ENCODE measurements around the gene PSIP1.

Gene PSIP1

DNA sequence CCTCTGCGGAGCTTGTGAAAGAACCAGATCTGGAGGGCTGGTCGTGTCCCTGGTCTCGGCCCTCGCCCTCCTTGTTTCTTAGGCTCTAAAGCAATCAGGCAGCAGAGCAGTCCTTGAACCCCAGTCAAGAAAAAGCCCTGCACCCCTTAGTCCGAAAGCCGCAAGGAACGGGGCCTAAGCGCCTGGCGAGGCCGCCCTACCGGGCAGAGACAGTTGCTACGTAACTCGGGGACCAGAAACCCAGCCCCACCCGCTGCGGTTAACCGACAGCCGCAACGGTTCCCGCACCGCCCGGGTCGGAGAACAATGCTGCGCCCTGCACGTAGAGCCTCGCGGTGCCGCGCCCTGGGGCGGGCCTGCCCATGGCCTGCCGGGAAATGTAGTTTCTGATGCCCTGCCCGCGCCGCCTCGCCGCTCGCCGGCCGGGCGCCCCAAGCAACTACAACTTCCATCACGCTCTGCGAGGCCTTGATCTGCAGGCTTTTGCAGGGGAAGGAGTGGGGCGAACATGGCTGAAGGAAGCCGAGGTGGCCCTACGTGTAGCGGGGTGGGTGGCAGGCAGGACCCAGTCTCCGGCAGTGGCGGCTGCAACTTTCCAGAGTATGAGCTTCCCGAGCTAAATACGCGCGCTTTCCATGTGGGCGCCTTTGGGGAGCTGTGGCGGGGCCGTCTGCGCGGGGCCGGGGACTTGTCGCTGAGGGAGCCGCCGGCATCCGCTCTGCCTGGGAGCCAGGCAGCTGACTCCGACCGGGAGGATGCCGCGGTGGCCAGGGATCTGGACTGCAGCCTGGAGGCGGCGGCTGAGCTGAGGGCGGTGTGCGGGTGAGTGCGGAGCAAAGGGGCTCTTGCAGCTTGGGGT, 88.2 kb downstream of the PSIP1 start, which contains the start of gene SNAPC3 (continued):
- TF ChIP-seq ZNF624 (tag by site-specific recombination; IDR thresholded peaks at IDR 0.05) = no peak
- TF ChIP-seq, protein P1, sequence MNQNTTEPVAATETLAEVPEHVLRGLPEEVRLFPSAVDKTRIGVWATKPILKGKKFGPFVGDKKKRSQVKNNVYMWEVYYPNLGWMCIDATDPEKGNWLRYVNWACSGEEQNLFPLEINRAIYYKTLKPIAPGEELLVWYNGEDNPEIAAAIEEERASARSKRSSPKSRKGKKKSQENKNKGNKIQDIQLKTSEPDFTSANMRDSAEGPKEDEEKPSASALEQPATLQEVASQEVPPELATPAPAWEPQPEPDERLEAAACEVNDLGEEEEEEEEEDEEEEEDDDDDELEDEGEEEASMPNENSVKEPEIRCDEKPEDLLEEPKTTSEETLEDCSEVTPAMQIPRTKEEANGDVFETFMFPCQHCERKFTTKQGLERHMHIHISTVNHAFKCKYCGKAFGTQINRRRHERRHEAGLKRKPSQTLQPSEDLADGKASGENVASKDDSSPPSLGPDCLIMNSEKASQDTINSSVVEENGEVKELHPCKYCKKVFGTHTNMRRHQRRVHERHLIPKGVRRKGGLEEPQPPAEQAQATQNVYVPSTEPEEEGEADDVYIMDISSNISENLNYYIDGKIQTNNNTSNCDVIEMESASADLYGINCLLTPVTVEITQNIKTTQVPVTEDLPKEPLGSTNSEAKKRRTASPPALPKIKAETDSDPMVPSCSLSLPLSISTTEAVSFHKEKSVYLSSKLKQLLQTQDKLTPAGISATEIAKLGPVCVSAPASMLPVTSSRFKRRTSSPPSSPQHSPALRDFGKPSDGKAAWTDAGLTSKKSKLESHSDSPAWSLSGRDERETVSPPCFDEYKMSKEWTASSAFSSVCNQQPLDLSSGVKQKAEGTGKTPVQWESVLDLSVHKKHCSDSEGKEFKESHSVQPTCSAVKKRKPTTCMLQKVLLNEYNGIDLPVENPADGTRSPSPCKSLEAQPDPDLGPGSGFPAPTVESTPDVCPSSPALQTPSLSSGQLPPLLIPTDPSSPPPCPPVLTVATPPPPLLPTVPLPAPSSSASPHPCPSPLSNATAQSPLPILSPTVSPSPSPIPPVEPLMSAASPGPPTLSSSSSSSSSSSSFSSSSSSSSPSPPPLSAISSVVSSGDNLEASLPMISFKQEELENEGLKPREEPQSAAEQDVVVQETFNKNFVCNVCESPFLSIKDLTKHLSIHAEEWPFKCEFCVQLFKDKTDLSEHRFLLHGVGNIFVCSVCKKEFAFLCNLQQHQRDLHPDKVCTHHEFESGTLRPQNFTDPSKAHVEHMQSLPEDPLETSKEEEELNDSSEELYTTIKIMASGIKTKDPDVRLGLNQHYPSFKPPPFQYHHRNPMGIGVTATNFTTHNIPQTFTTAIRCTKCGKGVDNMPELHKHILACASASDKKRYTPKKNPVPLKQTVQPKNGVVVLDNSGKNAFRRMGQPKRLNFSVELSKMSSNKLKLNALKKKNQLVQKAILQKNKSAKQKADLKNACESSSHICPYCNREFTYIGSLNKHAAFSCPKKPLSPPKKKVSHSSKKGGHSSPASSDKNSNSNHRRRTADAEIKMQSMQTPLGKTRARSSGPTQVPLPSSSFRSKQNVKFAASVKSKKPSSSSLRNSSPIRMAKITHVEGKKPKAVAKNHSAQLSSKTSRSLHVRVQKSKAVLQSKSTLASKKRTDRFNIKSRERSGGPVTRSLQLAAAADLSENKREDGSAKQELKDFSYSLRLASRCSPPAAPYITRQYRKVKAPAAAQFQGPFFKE (tag by site-specific recombination; IDR thresholded peaks at IDR 0.05; ENCODE audit: borderline replicate concordance) = no peak
- TF ChIP-seq WT1 (tag by site-specific recombination; IDR thresholded peaks at IDR 0.05) = no peak
- TF ChIP-seq, protein P2, sequence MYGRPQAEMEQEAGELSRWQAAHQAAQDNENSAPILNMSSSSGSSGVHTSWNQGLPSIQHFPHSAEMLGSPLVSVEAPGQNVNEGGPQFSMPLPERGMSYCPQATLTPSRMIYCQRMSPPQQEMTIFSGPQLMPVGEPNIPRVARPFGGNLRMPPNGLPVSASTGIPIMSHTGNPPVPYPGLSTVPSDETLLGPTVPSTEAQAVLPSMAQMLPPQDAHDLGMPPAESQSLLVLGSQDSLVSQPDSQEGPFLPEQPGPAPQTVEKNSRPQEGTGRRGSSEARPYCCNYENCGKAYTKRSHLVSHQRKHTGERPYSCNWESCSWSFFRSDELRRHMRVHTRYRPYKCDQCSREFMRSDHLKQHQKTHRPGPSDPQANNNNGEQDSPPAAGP (tag by site-specific recombination; IDR thresholded peaks at IDR 0.05) = peak; percentile 61; the same call in 1 of the 2 replicates
- no peak for TF ChIP-seq SCRT1 (tag by site-specific recombination; IDR thresholded peaks at IDR 0.05; ENCODE audit: borderline replicate concordance)
- TF ChIP-seq, protein P3, sequence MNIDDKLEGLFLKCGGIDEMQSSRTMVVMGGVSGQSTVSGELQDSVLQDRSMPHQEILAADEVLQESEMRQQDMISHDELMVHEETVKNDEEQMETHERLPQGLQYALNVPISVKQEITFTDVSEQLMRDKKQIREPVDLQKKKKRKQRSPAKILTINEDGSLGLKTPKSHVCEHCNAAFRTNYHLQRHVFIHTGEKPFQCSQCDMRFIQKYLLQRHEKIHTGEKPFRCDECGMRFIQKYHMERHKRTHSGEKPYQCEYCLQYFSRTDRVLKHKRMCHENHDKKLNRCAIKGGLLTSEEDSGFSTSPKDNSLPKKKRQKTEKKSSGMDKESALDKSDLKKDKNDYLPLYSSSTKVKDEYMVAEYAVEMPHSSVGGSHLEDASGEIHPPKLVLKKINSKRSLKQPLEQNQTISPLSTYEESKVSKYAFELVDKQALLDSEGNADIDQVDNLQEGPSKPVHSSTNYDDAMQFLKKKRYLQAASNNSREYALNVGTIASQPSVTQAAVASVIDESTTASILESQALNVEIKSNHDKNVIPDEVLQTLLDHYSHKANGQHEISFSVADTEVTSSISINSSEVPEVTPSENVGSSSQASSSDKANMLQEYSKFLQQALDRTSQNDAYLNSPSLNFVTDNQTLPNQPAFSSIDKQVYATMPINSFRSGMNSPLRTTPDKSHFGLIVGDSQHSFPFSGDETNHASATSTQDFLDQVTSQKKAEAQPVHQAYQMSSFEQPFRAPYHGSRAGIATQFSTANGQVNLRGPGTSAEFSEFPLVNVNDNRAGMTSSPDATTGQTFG (tag by site-specific recombination; IDR thresholded peaks at IDR 0.05; ENCODE audit: borderline replicate concordance) = no peak
- no peak for TF ChIP-seq ZNF146 (tag by site-specific recombination; IDR thresholded peaks at IDR 0.05)
- TF ChIP-seq ZNF311 (tag by site-specific recombination; IDR thresholded peaks at IDR 0.05; ENCODE audit: borderline replicate concordance) = no peak
- TF ChIP-seq ZNF560 (tag by site-specific recombination; IDR thresholded peaks at IDR 0.05; ENCODE audit: borderline replicate concordance) = no peak
- no peak for TF ChIP-seq GLI4 (tag by site-specific recombination; IDR thresholded peaks at IDR 0.05)
- TF ChIP-seq ZNF24 (tag by site-specific recombination; IDR thresholded peaks at IDR 0.05) = no peak
- TF ChIP-seq OSR2 (tag by site-specific recombination; IDR thresholded peaks at IDR 0.05) = no peak
- no peak for TF ChIP-seq ZNF140 (tag by site-specific recombination; IDR thresholded peaks at IDR 0.05)
- TF ChIP-seq ZNF404 (tag by site-specific recombination; IDR thresholded peaks at IDR 0.05) = no peak
- no peak for TF ChIP-seq RBAK (tag by site-specific recombination; IDR thresholded peaks at IDR 0.05)
- TF ChIP-seq, protein P4, sequence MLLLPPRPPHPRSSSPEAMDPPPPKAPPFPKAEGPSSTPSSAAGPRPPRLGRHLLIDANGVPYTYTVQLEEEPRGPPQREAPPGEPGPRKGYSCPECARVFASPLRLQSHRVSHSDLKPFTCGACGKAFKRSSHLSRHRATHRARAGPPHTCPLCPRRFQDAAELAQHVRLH (tag by site-specific recombination; IDR thresholded peaks at IDR 0.05) = no peak
- TF ChIP-seq ZNF473 (tag by site-specific recombination; IDR thresholded peaks at IDR 0.05) = no peak
- TF ChIP-seq TCF7L2 (IDR thresholded peaks at IDR 0.05; ENCODE audit: borderline replicate concordance, low read depth, low read length) = peak; percentile 50; the same call in 1 of the 2 replicates
- TF ChIP-seq KLF8 (tag by site-specific recombination; IDR thresholded peaks at IDR 0.05) = peak; percentile 98
- no peak for TF ChIP-seq ZNF221 (tag by site-specific recombination; IDR thresholded peaks at IDR 0.05; ENCODE audit: borderline replicate concordance)
- TF ChIP-seq, protein P5, sequence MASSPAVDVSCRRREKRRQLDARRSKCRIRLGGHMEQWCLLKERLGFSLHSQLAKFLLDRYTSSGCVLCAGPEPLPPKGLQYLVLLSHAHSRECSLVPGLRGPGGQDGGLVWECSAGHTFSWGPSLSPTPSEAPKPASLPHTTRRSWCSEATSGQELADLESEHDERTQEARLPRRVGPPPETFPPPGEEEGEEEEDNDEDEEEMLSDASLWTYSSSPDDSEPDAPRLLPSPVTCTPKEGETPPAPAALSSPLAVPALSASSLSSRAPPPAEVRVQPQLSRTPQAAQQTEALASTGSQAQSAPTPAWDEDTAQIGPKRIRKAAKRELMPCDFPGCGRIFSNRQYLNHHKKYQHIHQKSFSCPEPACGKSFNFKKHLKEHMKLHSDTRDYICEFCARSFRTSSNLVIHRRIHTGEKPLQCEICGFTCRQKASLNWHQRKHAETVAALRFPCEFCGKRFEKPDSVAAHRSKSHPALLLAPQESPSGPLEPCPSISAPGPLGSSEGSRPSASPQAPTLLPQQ (tag by site-specific recombination; IDR thresholded peaks at IDR 0.05) = 0 out of 2 replicates have a peak, but pooled peaks have one; percentile 27
- TF ChIP-seq ZNF138 (tag by site-specific recombination; IDR thresholded peaks at IDR 0.05; ENCODE audit: borderline replicate concordance) = no peak
- no peak for TF ChIP-seq ZNF792 (tag by site-specific recombination; IDR thresholded peaks at IDR 0.05)
- TF ChIP-seq KLF16 (tag by site-specific recombination; IDR thresholded peaks at IDR 0.05) = no peak
- no peak for TF ChIP-seq ZNF426 (tag by site-specific recombination; IDR thresholded peaks at IDR 0.05)
- TF ChIP-seq, protein P6, sequence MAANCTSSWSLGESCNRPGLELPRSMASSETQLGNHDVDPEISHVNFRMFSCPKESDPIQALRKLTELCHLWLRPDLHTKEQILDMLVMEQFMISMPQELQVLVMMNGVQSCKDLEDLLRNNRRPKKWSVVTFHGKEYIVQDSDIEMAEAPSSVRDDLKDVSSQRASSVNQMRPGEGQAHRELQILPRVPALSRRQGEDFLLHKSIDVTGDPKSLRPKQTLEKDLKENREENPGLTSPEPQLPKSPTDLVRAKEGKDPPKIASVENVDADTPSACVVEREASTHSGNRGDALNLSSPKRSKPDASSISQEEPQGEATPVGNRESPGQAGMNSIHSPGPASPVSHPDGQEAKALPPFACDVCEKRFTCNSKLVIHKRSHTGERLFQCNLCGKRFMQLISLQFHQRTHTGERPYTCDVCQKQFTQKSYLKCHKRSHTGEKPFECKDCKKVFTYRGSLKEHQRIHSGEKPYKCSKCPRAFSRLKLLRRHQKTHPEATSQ (tag by site-specific recombination; IDR thresholded peaks at IDR 0.05) = no peak
